Spleen (tissue), 7 donors: ENCODE results near the gene PLEKHA1.

ENCODE experiments used
- POLR2AphosphoS5 ChIP-seq, 3 donors: sonication (generic); formaldehyde crosslinking; IDR thresholded peaks; one replicate each; pipeline ENCODE4 v1.5.1; 2017; ENCODE audit warnings: antibody characterized with exemption in 3 of 3
- TF ChIP-seq, protein P1 (sequence below), 11 experiments: fragments of 200-600 bp in 7 of 11; fragments of 450-650 bp in 4 of 11; sonication (generic) in 4 of 11; IDR thresholded peaks in 8 of 11; conservative IDR thresholded peaks in 3 of 11; 1 replicate in 7 of 11; 2 replicates in 4 of 11; pipeline versions ENCODE4 v1.4.0 to v1.8.0; 2016 to 2021; ENCODE audit warnings: antibody characterized with exemption in 11 of 11, inconsistent platforms in 4 of 11, mild to moderate bottlenecking in 1 of 11
- donor health status: DM: no; HTN: no; CAD: no; lungs with moderate emphysema.
- donor health status: DM: no; HTN: no; CAD: no.
- donor health status: DM: no; HTN: no; CAD: no.

DNA sequence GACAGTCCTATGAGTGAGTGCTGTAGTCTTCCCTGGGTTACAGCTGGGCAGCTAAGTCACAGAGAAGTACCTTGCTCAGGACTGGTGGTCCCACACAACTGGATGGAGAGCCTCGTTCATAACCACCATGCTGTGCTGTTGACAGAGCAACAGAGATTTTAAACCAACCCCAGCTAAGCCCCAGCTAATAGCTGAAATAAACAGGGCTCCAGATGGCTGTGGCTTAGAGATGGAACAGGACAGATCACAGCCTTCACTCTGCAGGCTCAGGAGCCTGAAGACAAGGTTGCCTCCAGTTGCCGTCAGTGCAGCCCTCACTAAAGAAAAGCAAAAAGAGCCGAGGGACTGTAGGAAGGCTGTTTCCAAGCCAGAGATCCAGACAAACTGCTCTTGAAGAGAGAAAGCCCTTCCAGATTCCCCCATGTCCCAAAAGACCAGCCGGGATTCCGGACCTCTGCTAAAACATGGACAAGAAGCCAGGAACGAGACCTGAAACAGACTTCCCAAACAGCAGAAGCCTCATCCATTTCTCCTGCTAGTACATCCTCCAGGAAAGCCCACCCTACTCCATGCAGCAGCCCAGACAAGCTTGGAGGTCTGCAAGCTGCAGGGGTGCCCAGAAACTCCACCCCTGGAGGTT lies 91.0 kb downstream of the PLEKHA1 start:
- TF ChIP-seq, protein P1, sequence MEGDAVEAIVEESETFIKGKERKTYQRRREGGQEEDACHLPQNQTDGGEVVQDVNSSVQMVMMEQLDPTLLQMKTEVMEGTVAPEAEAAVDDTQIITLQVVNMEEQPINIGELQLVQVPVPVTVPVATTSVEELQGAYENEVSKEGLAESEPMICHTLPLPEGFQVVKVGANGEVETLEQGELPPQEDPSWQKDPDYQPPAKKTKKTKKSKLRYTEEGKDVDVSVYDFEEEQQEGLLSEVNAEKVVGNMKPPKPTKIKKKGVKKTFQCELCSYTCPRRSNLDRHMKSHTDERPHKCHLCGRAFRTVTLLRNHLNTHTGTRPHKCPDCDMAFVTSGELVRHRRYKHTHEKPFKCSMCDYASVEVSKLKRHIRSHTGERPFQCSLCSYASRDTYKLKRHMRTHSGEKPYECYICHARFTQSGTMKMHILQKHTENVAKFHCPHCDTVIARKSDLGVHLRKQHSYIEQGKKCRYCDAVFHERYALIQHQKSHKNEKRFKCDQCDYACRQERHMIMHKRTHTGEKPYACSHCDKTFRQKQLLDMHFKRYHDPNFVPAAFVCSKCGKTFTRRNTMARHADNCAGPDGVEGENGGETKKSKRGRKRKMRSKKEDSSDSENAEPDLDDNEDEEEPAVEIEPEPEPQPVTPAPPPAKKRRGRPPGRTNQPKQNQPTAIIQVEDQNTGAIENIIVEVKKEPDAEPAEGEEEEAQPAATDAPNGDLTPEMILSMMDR (IDR thresholded peaks at IDR 0.05 in 8 of 11, conservative IDR thresholded peaks at IDR 0.05 in 3 of 11): no peak
- TF ChIP-seq POLR2AphosphoS5 (IDR thresholded peaks at IDR 0.05): no peak
